ENCODE measurements around the gene COX4I2.
"Not testable (repeated sequence)": the region's sequence is repeated elsewhere in the genome, so short reads cannot be mapped to it uniquely, and the experiment has no call there.

The COX4I2 gene

DNA sequence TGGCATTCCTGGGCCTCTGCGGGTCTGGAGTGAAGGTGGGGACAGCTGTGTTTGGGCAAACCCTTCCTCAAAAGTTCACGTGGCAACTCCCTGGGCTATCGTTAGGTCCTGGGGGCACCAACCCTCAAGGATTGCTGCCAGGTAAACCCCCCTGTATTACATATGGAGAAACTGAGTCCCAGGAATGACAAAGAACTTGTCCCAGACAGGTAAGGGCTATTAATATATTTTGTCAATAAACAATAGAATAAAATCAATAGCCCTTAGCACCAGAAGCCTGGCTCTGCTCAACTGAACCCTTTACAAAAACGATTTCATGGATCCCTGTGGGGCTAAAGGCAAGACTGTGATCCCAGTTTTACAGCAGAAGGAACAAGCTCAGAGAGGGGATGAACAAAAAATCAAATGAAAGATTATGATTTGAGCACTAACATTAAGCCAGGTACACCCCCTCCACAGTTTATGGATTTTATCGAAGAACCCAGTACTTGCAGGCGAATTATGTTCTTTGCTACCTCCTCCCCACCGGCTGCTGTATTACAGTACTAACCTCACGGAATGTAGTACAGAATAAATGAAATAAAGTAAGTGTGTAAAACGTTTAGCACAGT lies 30.0 kb upstream of the COX4I2 start:
- DNase-seq (ENCODE audit: low spot score) = no peak

DNA sequence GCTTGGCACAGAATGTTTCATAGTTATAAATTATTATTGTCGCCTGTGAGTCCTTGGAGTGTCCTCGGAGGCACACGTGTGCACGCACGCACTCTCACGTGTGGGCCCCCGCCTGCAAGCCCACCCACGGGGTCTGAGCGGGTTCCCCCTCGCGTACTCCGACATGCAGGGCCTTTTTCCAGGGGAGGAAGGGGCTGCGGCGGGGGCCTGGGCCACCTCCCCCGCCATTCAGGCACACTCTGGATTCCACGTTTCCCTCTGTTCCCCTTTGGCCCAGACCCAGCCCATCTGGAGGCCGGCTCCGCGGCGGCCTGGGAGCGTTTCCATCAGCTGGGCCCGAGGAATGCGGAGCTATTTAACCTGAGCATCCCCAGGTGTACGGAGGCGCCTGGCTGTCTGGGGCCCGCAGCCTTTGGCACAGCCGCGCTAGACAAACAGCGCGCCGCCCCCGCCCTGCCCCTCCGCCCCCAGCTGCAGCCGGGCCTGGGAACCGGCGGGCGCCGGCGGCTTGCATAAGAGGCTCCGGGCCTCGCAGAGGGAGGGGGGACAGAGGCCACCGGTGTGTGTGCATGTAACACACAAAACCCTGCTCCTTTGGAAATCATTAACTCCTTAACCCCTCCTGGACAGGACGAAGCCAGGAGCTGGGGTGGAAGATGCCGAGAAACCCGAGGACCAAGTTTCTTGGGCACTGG lies 29.3 kb upstream of the COX4I2 start:
- no peak for DNase-seq (ENCODE audit: low spot score)

DNA sequence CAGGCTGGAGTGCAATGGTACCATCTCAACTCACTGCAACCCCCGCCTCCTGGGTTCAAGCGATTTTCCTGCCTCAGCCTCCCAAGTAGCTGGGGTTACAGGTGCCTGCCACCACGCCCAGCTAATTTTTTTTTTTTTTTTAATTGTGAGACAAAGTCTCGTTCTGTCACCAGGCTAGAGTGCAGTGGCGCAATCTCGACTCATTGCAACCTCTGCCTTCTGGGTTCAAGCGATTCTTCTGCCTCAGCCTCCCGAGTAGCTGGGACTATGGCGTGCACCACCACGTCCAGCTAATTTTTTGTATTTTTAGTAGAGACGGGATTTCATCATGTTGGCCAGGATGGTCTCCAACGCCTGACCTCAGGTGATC lies 25.5 kb upstream of the COX4I2 start:
- DNase-seq (ENCODE audit: low spot score) = not testable (repeated sequence)

DNA sequence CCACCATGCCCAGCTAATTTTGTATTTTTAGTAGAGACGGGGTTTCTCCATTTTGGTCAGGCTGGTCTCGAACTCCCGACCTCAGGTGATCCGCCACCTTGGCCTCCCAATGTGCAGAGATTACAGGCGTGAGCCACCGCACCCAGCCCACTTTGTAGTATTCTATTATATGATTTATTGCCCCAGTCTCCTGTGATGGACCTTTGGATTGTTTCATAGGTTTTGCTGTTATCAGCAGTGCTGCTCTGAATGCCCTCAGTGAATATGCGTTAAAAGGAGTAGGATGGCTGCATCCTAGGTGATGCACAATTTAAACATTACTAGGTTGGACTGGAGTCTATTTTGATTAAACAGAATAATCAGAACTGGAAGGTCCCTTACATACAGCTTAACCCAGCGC lies 22.3 kb upstream of the COX4I2 start:
- DNase-seq (ENCODE audit: low spot score) = no peak

DNA sequence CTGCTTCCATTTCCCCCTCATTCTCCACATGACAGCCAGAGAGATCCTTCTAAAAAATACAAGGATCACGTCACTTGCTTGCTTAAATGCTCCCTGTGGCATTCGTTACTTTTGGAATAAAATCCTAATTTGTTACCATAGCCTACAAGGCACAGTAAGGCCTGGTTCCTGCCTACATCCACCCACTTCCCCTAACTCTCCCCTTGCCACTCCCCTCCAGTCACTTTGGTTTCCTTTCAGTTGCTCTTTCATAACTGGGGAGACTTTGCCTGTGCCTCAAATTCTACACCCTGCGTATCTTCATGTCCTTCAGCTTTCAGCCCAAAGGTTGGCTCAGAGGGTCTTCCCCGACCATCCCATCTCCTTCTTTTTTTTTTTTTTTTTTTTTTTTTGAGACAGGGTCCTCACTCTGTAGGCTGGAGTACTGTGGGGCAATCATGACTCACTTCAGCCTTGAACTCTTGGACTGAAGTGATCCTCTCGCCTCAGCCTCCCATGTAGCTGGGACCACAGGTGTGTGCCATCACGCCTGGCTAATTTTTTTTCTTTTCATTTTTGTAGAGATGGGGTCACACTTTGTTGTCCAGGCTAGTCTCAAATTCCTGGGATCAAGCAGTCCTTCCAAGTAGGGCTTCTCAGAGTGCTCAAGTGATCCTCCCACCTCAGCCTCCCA lies 20.1 kb upstream of the COX4I2 start:
- DNase-seq (ENCODE audit: low spot score) = no peak

DNA sequence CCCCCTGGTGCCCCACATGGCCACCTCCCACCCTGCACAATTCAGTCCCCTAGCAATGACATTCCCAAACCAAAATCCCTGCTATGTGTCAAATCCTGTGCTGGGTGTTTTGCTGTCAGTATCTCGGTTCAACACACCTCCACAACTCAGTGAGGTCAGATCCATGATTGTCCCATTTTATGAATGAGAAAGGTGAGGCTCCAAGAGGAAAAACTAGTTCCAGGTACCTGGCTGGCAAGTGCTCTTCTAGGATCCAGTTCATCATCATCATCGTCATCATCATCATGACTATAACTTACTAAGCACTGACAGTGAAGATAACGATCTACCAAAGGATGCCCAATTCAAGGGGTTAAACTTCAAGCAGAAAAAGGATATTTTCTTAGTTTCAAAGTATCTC lies 17.5 kb upstream of the COX4I2 start:
- no peak for DNase-seq (ENCODE audit: low spot score)

DNA sequence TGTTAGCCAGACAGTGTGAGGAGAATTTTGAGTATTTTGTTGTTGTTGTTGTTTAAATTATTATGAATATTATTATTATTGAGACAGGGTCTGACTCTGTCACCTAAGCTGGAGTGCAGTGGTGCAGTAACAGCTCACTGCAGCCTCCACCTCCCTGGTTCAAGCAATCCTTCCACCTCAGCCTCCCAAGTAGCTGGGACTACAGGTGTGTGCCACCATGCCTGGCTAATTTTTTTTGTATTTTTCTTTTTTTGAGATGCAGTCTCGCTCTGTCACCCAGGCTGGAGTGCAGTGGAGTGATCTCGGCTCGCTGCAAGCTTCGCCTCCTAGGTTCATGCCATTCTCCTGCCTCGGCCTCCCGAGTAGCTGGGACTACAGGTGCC lies 14.6 kb upstream of the COX4I2 start:
- DNase-seq (ENCODE audit: low spot score) = not testable (repeated sequence)

DNA sequence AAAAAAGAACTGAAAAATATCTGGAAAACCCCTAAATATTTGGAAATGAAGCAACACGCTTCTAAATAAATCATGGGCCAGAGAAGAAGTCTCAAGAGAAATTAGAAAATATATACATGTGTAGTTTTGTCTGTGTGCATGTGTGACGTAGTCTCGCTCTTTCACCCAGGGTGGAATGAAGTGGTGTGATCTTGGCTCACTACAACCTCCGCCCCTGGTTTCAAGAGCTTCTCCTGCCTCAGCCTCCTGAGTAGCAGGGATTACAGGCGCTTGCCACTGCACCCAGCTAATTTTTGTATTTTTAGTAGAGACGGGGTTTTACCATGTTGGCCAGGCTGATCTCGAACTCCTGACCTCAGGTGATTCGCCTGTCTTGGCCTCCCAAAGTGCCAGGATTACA lies 11.2 kb upstream of the COX4I2 start:
- DNase-seq (ENCODE audit: low spot score) = not testable (repeated sequence)

DNA sequence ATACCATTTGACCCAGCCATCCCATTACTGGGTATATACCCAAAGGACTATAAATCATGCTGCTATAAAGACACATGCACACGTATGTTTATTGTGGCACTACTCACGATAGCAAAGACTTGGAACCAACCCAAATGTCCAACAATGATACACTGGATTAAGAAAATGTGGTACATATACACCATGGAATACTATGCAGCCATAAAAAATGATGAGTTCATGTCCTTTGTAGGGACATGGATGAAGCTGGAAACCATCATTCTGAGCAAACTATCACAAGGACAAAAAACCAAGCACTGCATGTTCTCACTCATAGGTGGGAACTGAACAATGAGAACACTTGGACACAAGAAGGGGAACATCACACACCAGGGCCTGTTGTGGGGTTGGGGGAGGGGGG lies 9.7 kb upstream of the COX4I2 start:
- DNase-seq (ENCODE audit: low spot score) = not testable (repeated sequence)

DNA sequence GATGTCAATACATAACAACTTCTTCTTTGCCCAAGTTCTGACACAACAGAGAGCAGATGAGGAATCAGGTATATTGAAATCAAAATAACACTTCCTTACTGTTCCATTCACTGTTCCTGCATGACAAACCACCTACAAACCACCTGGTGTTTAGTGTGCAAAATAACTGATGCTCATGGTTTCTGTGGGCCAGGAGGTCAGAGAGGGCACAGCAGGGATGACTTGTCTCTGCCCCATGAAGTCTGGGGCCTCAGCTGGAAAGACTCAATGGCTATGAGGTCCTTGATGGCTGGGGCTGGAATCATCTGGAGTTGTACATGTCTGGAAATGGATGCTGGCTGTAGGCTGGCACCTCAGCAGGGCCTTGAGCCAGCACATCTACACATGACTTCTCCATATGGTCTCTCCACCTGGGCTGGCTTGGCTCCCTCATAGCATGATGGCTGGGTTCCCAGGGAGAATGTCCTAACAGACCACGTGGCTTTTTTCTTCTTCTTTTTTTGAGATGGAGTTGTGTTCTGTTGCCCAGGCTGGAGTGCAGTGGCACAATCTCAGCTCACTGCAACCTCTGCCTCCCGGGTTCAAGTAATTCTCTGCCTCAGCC lies 7.4 kb upstream of the COX4I2 start:
- DNase-seq (ENCODE audit: low spot score) = no peak

DNA sequence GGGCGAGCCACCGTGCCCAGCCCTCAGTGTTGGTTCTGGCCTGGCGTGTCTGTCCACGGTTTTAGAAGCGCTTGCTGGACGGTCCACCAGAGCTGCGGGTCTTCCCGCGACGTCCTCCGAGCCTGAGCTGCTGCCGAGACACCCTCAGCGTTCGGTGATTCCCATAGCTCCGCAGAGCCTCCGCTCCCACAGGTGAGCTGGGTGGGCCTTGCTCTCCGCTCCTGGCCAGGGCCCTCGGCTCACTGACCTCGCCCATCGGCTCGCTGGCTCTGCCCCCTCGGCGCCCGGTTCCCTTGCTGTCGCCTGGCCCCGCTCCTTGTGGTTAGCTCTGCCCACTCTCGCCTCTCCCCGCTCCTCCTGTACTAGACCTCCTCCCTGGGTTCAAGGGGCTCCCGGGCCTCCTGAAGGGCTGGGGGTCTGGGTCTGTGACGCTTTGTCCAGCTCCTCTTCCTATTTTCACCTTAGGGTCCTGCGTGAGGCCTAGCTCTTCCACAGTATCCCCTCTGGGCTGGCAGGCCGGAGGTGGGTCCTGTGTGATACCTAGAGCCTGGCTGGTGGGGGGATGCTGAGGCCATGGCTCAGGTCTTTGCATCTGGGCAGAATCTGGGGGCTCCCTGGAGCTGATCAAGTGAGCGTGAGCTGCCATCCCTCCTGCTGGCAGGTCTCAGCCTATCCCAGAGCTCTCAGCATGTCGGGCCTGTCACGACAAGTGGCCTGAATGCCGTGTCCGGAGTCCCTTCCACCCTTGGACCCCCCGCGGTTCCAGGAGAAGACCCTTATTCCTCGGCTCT lies 5.0 kb upstream of the COX4I2 start:
- DNase-seq (ENCODE audit: low spot score) = no peak

DNA sequence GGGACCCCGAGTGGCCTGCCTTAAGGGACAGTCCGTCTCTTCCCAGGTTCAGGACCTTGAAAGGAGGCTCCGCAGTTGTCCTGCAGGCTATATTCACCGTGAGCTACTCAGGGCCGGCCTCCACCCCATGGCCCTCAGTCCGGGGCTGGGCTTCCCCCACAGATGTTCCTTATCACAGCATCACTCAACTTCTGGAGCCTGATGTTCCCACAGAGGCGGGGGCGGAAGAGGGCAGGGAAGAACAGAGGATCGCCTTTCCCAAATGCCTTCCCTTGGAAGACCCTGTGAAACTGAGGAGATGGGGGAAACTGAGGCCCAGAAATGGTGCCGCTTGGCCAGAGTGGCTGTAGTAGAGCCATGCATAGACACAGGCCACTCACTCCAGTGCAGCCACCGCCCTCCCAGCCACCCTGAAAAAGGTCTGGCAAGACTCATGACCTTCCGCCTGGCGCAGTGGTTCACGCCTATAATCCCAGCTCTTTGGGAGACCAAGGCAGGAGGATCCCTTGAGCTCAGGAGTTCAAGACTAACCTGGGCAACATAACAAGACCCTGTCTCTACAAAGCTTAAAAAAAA lies 4.3 kb upstream of the COX4I2 start:
- no peak for DNase-seq (ENCODE audit: low spot score)

DNA sequence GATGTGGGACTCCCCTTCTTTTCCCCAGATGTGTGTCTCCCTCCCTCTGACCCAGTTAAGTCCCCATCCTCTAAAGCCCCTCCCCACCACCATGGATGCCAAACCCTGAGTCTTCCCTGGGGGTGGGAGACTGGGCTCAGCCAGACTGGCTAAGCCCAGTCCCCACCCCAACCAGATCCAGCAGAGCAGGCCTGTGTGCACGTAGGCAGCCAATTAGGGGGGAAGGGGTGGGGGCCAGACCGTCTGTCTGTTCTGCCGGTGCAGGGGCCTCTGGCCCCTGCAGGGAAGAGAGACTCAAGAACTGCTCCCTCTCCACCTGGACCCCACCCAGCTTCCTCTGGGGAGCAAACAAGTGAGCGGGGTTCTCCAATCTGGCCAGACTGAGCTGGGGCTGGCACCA lies 605 bp downstream of the COX4I2 start:
- DNase-seq (ENCODE audit: low spot score) = no peak

DNA sequence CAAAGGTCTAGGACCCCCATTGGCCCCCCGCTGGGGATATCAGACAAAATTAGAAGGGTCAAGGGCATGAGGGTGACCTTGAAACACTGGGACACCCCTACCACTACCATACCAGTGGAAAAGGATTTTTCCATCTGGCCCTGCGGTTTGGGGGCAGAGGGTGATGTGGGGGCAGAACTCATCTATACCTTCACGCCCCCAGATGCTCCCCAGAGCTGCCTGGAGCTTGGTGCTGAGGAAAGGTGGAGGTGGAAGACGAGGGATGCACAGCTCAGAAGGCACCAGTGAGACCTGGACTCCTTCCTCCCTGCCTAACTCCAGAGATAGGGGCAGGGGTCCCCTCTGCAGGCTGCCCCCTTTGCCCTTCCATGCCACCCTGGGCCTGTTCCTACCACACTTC lies 1.1 kb downstream of the COX4I2 start:
- DNase-seq (ENCODE audit: low spot score) = no peak

DNA sequence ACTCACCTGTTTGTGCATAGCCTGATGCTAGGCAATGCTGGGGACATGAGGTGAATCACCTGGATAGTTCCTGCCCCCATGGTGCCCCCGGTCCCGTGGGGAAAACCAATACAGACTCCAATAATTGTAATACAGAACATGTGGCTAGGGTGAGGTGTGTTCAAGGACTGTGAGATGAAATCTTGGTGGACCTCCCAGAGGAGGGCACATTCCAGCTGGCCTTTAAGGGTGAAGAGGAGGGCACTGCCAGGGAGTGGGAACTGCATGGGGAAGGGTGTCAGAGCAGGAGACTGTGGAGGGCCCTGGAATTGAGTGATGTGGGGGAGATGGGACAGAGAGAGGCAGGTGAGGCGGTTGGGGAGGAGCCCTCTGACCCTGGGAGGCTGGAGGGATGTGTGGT lies 2.5 kb downstream of the COX4I2 start:
- no peak for DNase-seq (ENCODE audit: low spot score)

DNA sequence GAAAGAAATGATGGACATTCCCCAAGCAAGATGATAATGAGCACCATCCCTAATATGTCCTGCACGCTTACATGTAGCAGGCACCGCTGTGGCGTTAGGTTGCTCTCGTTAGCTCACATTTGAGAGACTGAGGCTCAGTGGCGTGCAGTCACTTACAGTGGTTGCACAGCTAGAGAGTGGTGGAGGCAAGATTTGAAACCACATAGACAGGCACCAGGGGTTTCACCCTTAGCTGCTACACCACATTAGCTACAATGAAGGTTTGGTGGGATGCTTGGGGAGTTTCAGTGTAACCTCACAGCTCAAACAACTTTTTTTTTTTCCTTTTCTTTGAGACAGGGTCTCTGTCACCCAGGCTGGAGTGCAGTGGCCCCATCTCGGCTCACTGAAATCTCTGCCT lies 3.7 kb downstream of the COX4I2 start:
- no peak for DNase-seq (ENCODE audit: low spot score)

DNA sequence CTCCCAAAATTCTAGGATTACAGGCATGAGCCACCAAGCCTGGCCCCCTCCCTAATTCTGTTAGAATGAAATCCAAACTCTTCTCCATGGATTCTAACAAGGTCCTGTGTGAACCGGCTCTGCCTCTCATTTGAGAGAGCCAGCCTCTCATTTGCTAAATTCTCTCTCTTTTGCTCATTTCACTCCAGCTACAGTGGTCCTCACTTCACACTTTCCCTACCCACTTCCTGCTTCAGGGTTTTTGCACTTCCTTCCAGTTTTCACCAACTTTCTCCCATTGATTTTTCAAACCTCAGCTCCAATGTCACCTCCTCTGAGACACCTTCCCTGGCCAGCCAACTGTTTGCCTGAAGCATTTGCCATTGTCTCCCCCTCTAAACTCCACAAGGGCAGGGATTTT lies 5.1 kb downstream of the COX4I2 start:
- DNase-seq (ENCODE audit: low spot score) = no peak

DNA sequence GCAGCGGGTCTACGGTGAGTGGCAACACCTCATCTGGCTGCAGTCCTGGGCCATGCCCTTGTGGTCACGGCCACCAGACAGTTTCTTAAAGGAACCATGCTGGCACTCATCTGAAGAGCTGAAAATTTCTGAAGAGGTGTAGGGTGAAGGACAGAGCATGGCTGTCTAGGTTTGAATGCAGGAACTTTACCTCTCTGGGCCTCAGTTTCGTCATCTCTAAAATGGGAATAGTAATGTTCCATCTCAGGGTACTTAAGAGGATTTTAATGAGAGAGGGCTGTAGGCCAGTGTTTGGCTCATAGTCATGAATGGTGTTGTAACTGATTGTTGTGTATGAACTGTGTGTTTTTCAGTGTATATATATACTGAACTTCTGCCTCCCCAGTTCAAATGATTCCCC lies 5.8 kb downstream of the COX4I2 start:
- no peak for DNase-seq (ENCODE audit: low spot score)

DNA sequence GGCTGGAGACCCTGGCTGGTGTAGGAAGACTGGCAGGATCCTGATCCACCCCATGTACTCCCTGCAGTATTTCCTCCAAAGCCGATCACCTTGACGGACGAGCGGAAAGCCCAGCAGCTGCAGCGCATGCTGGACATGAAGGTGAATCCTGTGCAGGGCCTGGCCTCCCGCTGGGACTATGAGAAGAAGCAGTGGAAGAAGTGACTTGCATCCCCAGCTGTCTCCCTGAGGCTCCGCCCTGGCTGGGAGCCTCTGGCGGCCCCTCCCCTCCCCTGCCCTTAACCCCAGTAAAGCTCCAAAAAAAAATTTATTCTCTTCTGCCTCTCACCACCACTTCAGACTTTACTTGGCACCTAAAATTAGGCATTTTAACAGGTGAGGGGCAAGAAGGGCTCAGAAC lies 7.0 kb downstream of the COX4I2 start:
- DNase-seq (ENCODE audit: low spot score) = no peak

DNA sequence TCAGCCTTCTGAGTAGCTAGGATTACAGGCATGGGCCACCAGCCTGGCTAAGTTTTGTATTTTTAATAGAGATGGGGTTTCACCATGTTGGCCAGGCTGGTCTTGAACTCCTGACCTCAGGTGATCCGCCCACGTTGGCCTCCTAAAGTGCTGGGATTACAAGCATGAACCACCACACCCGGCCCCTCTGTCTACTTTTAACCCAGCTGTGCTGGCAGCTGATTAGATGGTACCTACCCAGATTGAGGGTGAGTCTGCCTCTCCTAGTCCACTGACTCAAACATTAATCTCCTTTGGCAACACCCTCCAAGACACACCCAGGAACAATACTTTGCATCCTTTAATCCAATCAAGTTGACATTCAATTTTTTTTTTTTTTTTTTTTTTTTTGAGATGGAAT lies 10.4 kb downstream of the COX4I2 start:
- DNase-seq (ENCODE audit: low spot score) = not testable (repeated sequence)

DNA sequence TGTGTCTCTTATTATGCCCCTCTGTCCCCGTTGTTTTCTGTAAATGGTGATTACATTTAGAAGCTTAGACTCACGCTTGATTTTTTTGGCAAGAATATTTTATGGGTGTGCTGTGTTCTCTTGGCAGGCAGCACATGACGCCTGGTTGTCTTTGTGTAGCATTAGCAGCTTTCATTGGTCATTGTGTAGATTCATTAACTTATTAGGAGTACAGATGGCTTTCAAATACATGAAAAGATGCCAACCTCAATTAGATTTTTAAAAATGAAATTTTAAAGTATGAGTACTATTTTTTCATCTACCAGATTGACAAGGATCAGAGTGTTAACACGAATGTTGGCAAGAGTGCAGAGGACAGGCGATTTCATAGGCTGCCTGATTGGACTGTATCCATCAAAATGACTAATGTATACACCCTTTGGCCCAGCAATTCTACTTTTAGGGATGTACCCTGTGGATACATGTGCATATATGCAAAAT lies 15.2 kb downstream of the COX4I2 start:
- DNase-seq (ENCODE audit: low spot score) = no peak

DNA sequence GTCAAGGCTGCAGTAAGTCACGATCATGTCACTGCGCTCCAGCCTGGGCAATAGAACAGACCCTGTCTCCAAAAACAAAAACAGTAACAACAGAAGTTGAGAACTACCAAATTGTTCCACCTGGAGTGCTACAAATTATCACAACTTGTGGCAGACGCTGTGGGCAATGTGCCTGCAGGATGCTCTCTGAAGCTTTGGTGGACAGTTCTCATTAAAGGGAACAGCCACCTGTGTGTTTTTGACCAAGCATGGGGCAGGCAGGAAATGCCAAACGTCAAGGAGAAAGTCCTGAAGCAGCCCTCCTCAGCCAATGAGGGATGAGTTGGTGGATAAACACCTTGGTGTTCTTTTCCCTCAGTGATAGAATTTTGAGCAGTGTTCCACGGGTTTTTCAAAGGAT lies 15.8 kb downstream of the COX4I2 start:
- DNase-seq (ENCODE audit: low spot score) = no peak
